HG02588 (cell line): ENCODE measurements around the gene ACOT9.
"Not testable (repeated sequence)": the region's sequence is repeated elsewhere in the genome, so short reads cannot be mapped to it uniquely, and the experiment has no call there.

Source experiments
- ATAC-seq: cut with Tn5 transposase; IDR thresholded peaks from one replicate; pipeline ENCODE4 v1.9.1; 2021; ENCODE audit warnings: mild to moderate bottlenecking, moderate library complexity; ENCODE audit not compliant: unreplicated experiment

The ACOT9 gene

DNA sequence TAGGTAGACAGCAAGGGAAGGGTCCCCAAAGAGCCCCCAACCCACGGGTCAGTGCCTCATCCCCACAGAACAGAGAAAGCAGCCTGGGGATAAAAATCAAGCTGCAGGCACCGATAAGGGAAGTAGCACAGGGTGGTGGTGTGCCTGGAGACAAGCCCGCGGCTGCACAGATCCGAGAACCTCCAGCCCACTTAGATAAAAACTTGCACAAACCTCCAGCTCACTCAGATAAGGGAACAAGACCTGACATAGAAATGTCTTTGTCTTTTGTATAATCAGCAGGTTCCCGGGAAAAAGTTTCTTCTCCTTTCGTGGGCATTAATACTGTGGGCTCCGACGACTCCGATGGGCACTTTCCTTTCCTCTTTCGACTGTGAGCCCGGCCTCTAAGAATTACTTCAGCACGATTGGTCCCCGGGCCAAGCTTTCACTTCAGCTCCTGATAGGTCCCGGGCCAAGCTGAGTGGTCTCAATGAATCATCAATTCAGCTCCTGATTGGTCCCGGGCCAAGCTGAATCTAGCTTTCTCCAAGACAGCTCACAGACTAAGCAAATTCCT is 43.4 kb downstream of the ACOT9 start:
- no peak for ATAC-seq

DNA sequence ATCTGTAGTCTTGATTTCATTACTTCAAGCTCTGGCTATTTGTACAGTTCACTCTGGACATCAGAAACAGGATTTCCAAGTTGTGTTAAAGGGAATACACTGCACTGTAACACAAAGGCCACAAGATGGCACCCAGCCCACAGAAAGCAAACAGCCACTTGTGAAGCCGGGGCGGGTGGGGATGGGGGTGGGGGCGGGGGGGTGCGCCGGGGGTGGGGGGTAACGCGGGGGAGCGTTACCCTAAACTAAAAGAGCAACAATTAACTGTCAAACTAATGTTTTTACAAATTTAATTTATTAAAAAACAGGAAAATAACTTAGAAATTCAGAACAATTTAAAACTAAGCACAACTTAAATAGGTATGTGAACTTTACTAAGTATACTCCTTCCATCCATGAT is 48.5 kb downstream of the ACOT9 start:
- no peak for ATAC-seq

GRCh38 chrX:23692166-23692565 is 50.9 kb downstream of the ACOT9 start:
- no peak for ATAC-seq

DNA sequence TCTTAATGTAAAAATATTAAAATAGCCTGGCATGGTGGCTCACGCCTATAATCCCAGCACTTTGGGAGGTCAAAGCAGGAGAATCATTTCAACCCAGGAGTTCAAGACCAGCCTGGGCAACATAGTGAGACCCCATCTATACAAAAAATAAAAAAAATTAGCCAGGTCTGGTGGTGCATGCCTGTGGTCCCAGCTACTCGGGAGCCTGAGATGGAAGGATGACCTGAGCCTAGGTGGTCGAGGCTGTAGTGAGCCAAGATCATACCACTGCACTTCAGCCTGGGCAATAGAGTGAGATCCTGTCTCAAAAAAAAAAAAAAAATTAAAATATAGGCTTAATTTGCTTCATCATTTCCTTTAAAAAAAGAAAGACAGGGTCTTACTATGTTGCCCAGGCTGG is 66.6 kb downstream of the ACOT9 start:
- ATAC-seq: not testable (repeated sequence)

GRCh38 chrX:23673108-23673507 is 70.0 kb downstream of the ACOT9 start:
- ATAC-seq: no peak

GRCh38 chrX:23670528-23670927 is 72.5 kb downstream of the ACOT9 start:
- ATAC-seq: no peak

DNA sequence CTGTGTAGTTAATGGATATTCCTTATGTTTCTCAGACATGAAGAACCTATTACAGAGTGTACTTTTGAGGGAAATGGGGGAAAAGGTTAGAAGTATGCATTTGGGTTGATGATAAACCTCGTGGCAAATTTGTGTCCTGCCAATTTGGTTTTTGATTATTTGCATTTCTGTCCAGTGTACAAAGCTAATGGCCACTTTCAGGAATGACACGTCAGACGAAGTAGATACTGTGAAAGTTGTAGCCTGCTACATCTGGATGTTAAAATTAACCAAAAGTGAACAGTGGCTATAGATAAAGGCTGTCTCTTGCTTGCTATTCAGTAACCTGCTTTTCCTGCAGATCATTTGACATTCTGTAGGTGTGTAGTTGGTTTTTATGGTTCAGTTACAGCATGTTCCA is 74.7 kb downstream of the ACOT9 start:
- no peak for ATAC-seq

GRCh38 chrX:23667239-23668177 is 75.6 kb downstream of the ACOT9 start, which contains the start of gene PRDX4:
TSS of gene PRDX4 (plus strand) at chrX:23667493. CDS start at chrX:23667571, 78 bp downstream.
- peak; percentile 60 for ATAC-seq

- ATAC-seq: no peak
Observed at GRCh38 chrX:23666282-23666681, 76.8 kb downstream of the ACOT9 start.

- ATAC-seq: no peak
Observed at GRCh38 chrX:23664496-23664895, 78.6 kb downstream of the ACOT9 start.

DNA sequence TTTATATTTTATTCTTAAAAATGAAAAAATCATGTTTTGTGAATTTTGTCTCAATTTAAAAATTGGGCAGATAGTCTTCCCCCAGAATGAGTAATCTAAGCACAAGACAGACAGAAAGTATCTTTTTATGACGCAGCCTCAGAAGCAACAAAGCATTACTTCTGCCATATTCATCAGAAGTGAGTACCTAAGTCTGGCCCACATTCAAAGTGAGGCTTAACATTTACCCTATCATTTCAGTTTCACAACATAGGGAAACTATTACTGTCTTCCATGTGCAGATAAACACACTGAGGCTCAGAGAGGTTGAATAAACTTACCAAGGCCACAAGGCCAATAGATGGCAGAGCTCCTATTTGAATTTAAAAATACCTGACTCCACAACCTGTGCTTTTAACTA is 80.2 kb downstream of the ACOT9 start:
- peak; percentile 40 for ATAC-seq

- peak; percentile 53 for ATAC-seq
Observed at GRCh38 chrX:23662187-23662586, 80.9 kb downstream of the ACOT9 start.

GRCh38 chrX:23661671-23662070 is 81.4 kb downstream of the ACOT9 start:
- ATAC-seq: no peak

DNA sequence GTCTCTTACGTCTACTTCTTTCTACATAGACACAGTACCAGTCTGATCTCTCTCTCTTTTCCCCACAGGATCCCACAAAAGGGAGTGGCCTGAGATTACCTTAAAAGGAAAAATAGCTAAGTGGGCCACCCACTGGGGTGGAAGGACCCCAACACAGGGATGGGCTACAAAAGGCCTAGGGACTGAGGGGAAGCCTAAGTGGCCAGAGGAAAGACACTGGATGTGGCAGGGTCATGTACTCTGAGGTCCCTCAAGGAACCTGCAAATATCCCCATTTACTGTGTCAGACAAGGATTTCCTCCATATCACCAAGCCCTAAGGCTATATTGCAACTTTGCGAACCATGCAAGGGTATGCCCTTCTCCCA is 82.3 kb downstream of the ACOT9 start:
- ATAC-seq: no peak

DNA sequence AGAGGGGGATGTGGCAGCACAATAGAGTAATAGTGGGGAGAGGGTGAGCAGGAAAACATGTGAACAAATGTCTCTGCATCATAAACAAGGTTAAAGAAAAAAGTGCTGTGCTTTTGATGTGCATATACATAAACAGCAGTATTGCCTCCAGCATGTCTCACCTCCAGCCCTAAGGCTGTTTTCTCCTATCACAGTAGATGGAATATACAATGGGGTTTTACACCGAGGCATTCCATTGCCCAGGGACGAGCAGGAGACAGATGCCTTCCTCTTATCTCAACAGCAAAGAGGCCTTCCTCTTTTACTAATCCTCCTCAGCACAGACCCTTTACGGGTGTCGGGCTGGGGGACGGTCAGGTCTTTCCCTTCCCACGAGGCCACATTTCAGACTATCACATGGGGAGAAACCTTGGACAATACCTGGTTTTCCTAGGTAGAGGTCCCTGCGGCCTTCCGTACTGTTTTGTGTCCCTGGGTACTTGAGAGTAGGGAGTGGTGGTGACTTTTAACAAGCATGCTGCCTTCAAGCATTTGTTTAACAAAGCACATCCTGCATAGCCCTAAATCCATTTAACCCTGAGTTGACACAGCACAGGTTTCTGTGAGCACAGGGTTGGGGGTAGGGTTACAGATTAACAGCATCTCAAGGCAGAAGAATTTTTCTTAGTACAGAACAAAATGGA is 82.9 kb downstream of the ACOT9 start:
- ATAC-seq: not testable (repeated sequence)

DNA sequence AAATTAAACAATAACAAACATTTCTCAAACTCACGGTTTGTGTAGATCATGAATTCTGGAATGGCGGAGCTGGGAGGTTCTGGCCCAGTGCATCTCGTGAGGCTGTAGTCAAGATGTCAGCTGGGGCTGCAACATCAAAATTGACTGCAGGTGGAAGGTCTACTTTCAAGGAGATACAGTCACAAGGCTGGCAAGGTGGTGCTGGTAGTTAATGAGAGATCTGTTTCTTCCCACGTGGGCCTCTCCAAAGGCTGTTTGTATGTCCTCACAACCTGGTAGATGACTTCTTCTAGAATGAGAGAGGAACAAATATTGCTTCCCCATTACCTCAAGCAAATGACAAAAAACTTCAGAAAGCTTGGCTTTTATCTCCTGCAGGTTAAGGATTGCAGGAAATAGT is 83.7 kb downstream of the ACOT9 start:
- ATAC-seq: no peak

DNA sequence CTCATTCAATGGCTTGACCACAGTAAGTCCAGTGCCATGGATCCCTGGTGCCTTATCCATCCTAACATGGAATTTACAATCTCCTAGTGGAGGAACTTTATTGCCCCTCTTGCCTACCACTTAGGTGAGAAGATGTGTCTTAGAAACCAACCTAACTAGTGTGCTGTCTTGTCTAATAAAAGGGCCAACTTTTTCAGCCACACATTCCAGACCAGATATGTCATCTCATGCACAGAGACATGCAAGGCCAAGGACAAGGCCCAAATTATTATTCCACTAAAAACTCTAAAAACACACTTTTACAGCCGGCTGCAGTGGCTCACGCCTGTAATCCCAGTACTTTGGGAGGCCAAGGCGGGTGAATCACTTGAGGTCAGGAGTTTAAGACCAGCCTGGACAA is 86.4 kb downstream of the ACOT9 start:
- no peak for ATAC-seq

DNA sequence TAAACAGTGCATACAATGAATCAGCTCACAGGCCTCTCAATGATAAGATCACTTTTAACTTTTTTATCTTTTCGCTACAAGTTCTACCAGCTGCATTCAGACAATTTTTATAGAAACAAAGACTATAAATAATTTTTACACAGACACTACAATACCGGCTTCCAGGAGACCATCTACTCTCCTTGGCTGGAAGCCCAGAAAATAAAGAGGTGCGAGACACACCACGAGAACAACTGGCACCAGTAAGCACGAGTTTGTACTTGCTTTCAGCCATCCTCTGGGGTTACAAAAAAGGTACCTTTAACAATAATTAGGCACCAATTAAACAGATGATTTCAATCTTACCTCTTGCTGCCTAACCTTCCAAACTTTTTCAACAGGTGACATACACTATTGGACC is 87.0 kb downstream of the ACOT9 start:
- ATAC-seq: no peak
